KBM-7 (cell line): ENCODE data around the gene SCTR.

Source experiments
- DNase-seq: peaks from one replicate; pipeline ENCODE4 v3.0.0-alpha.2; 2015
- in situ Hi-C: fragments of 300-500 bp; cut with MboI; formaldehyde crosslinking; loops from 2 replicates; pipeline ENCODE4 v1.14.3; 2020; ENCODE audit warnings: low sequenced_read_pairs, low pct_unique_long_range_greater_than_20kb, mixed read lengths

SCTR gene

GRCh38 chr2:119490106-119490505 lies 34.2 kb downstream of the SCTR start:
- in situ Hi-C loops: no loop called here
- no peak for DNase-seq

DNA sequence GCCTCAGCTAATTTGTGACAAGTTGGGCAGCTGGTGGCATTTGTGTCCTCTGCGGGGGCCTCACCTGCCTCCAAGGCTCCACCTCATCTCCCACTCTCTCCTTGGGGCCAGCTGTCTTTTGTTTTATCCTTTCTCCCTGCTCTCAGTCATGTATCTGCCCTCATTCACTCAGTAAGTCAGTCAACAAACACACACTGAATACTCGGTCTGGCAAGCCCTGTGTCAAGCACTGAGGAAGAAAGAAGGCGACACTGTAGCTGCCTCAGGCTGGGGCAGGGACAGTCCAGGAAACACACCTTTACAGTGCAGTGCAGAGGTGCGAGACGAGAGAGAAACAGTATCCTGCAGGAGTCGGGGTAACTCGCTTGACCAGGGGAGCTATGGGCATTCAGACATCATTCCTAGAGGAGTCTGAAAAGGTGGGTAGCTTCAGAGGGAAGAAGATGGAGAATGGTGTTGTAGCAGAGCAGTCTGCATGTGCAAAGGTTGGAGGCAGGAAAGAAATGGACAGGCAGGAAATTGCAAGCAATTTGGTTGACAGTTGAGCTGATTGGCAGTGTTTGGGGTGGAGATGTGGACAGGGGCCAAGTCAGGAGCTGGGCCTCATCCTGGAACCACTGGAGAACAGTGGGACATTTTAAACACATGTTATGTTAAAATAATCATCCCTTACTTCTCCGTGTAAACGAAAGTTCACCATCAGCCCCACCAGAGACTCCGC lies 34.9 kb downstream of the SCTR start:
- in situ Hi-C loops: no loop called here
- no peak for DNase-seq

- in situ Hi-C loops: no loop called here
These were observed 35.8 kb downstream of the SCTR start for GRCh38 chr2:119488245-119489214.

DNA sequence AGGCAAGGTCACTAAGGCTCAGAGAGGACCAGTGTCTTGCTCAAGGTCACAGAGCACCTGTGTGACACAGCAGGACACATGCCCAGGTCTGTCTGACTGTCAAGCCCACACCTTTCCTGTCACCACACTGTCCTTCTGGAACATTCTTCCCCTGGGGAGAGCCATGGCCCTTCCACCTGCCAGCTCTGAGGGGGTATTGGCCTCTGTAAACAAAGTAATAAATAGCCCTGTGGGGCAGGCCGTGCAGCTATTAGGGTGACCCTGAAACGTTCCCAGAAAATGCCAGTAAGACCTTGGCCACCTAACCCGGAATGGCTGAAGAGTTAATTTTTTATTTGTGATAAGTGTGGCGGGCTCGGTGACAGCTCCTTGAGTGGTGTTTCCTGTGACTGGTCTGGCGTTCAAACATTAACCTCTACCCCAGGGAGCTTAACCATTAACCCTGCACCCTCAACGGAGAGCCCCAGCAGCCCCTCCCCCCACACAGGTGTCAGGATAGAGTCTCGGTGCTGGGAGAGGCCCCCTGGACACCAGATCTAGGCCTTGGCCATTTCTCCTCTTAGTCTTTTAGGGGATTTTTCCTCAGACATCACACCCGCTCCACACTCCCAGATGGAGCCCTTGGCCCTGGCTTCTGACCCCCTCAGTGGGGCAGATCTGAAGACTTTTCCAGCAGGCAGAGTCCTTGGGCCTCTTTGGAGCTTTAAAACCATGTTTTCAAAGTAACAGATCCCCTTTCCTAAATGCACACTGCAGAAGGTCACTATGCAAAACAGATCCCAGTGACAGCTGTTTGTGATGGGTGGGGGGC lies 36.6 kb downstream of the SCTR start:
- DNase-seq: no peak
- in situ Hi-C loops: no loop called here

More at GRCh38 chr2:119488245-119489214, 35.8 kb downstream of the SCTR start:
- DNase-seq: no peak

- in situ Hi-C loops: no loop called here
- no peak for DNase-seq
These were observed 37.4 kb downstream of the SCTR start for GRCh38 chr2:119486886-119487285.

- in situ Hi-C loops: no loop called here
These were observed 38.0 kb downstream of the SCTR start for GRCh38 chr2:119486196-119486827.

DNA sequence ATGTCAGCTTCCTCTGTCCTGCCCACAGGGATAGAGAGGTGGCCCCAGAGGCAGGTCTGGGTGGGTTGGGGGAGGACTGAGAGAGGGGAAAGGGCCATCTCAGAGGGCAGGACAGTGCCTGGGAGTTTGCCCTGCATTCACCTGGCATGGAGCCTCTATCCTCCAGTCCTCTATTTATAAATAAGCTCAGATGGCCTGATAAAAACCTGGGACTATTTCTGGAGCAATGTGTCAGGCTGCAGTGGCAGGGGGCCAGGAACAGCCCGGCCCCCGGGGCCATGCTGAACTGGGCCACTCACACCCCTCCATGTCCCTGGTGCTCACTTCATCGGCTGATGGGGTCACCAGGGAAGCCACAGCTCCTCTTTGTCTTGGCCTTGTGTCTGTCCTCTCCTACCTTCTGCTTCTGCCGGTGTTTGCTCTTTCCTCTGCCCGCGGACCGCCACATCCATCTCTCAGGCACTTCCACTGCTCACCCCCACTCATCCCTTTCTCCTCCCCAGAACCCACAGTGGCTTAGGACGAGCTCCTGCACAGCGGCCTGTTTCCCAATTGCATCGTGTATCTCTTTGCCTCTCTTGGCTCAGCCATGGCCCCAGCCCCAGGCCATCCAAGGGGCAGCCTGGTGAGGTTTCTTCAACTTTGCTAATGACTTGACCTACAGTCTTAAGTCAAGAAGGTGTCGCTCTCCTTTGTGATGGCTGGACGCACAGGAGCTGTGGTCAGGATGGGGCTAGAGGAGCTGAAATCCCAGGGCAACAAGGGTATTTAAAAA lies 38.8 kb downstream of the SCTR start:
- no peak for DNase-seq
- in situ Hi-C loops: no loop called here

More at GRCh38 chr2:119486196-119486827, 38.0 kb downstream of the SCTR start:
- no peak for DNase-seq

DNA sequence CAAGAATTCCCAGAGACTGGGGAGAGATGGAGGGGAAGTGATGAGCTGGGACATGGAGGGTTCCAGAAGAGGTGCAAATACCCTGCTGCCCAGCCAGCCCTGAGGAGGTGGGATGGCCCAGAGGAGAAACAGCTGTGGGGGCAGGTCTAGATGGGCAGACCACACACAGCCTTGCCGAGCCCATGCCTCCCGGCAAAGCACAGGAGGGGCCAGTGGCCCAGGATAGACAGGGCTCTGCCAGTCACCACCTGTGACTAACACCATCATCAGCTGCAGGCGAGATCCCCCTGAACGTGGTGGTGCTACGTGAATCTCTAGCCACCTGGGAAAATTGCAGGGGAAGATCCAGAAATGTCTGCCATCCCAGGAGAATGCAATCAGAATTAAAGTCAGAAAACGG lies 39.4 kb downstream of the SCTR start:
- no peak for DNase-seq
- in situ Hi-C loops: no loop called here

DNA sequence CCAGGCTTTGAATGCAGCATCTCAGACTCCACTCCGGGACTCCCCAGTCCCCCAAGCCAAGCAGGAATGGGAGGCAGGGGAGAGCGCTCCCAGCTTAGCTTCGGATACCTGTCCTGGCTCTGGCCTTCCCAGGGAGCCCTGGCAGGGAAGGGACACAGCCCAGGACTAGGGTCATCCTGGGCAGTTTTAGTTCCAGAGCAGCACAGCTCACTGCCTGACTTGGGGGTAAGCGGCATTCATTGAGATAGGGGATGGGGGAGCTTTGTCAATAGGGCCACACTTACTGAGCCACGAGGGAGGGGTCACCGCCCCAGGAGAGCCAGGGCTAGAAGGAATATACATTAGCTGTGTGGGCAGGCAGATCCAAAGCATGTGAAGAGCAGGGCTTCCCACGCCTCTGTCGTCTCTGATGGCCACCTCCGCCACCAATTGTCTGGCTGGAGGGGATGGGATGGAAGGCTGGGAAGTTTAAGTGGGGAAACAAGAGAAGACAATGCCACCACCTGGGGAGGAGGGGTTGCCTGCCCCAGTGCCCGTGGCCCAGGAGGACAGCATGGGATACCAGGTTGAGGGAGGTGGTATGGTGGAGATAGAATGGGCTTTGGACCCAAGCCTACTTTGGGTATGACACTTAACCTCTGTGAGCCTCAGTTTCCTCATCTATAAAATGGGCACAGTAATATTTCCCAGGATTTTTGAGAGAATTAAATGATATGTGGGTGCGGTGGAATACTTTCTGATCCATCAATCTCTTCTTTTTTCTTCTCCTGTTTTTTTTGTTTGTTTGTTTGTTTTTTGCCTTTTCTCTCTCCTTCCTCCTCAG lies 40.2 kb downstream of the SCTR start:
- in situ Hi-C loops: no loop called here
- DNase-seq: no peak

GRCh38 chr2:119483395-119483753 lies 40.9 kb downstream of the SCTR start:
- in situ Hi-C loops: no loop called here
- DNase-seq: no peak

- in situ Hi-C loops: no loop called here
- DNase-seq: peak; percentile 8
These were observed 41.5 kb downstream of the SCTR start for GRCh38 chr2:119482481-119483394.

GRCh38 chr2:119481501-119482455 lies 42.5 kb downstream of the SCTR start:
- DNase-seq: no peak
- in situ Hi-C loops: no loop called here

- in situ Hi-C loops: no loop called here
- DNase-seq: no peak
These were observed 43.6 kb downstream of the SCTR start for GRCh38 chr2:119480718-119481142.

- DNase-seq: no peak
- in situ Hi-C loops: no loop called here
These were observed 44.1 kb downstream of the SCTR start for GRCh38 chr2:119480184-119480583.

GRCh38 chr2:119478978-119479295 lies 45.3 kb downstream of the SCTR start:
- in situ Hi-C loops: loop anchor here (10.0 kb wide), 1 partner anchor 64 kb away; no protein-coding TSS in a partner anchor
- no peak for DNase-seq
